ENCODE measurements around the gene TARS3. TPM values are rescaled to one million over a fixed set of nuclear protein-coding genes. Genes with fewer than 3 reads are reported as not detected.

Gene TARS3
- total and polyA plus RNA-seq, 2 experiments from 2014 or later = 9.7 to 28.5 TPM

DNA sequence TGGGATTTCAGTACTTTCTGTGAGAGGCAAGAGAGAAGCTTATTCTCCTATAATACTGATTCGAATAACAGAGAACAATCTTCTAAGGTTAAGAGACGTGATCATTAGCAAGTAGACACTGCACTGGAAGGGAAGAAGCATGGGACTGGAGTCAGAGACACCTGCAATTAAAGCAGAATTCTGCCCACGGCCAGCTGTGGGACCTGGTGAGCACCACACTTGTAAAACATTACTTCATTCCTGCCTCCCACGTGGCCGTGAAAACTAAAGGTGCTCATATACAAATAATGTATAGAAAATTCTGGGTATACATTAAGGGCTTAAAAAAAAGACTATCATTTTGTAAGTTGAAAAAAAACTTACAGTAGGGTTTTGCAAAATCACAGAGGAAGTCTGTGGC, 74.1 kb downstream of the TARS3 start:
- 78% methylated on average over 5 of the region's 5 CpGs for WGBS (ENCODE audit: low lambda C conversion rate, missing lambda C conversion rate)

GRCh38 chr15:101648356-101648755, 75.9 kb downstream of the TARS3 start:
- DNase-seq (ENCODE audit: low spot score) = no peak
- Histone ChIP-seq H3K36me3 (replicated peaks; ENCODE audit: insufficient read depth, low read depth) (peaks cover 3% of the 10 kb centered on the region), H3K79me2 (peaks cover 55% of the 10 kb centered on the region), H4K20me1 (ENCODE audit: insufficient read depth, poor library complexity, severe bottlenecking) (no peaks in the 10 kb centered on the region), H3K4me2 (no peak overlapping the region), H3K4me3 (no peak overlapping the region), H3K9me2 (replicated peaks; ENCODE audit: insufficient read depth) (no peaks in the 10 kb centered on the region), H3K9me3 (ENCODE audit: low read depth) (no peaks in the 10 kb centered on the region), H3K27me3 (no peaks in the 10 kb centered on the region), H2AFZ (no peak overlapping the region), H3K27ac (no peak overlapping the region), H3K4me1 (ENCODE audit: insufficient read depth) (peaks cover 17% of the 10 kb centered on the region)
- 95% methylated on average over 6 of the region's 6 CpGs for WGBS (ENCODE audit: low lambda C conversion rate, missing lambda C conversion rate)
- TF ChIP-seq, protein P1, sequence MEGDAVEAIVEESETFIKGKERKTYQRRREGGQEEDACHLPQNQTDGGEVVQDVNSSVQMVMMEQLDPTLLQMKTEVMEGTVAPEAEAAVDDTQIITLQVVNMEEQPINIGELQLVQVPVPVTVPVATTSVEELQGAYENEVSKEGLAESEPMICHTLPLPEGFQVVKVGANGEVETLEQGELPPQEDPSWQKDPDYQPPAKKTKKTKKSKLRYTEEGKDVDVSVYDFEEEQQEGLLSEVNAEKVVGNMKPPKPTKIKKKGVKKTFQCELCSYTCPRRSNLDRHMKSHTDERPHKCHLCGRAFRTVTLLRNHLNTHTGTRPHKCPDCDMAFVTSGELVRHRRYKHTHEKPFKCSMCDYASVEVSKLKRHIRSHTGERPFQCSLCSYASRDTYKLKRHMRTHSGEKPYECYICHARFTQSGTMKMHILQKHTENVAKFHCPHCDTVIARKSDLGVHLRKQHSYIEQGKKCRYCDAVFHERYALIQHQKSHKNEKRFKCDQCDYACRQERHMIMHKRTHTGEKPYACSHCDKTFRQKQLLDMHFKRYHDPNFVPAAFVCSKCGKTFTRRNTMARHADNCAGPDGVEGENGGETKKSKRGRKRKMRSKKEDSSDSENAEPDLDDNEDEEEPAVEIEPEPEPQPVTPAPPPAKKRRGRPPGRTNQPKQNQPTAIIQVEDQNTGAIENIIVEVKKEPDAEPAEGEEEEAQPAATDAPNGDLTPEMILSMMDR (IDR thresholded peaks at IDR 0.05; ENCODE audit: poor library complexity) = no peak
- TF ChIP-seq EZH2phosphoT487 (IDR thresholded peaks at IDR 0.05; ENCODE audit: low read depth, severe bottlenecking, unreplicated experiment) = no peak

More for the DNA sequence above, 74.1 kb downstream of the TARS3 start:
- Histone ChIP-seq H3K27me3 (no peaks in the 10 kb centered on the region), H3K79me2 (peaks cover 55% of the 10 kb centered on the region), H3K4me1 (ENCODE audit: insufficient read depth) (peaks cover 17% of the 10 kb centered on the region), H3K9me3 (ENCODE audit: low read depth) (no peaks in the 10 kb centered on the region), H2AFZ (no peak overlapping the region), H3K9me2 (replicated peaks; ENCODE audit: insufficient read depth) (no peaks in the 10 kb centered on the region), H3K4me3 (no peak overlapping the region), H3K4me2 (peak overlapping the region; percentile 83), H4K20me1 (ENCODE audit: insufficient read depth, poor library complexity, severe bottlenecking) (no peaks in the 10 kb centered on the region), H3K36me3 (replicated peaks; ENCODE audit: insufficient read depth, low read depth) (peaks cover 3% of the 10 kb centered on the region), H3K27ac (no peak overlapping the region)
- no peak for DNase-seq (ENCODE audit: low spot score)
- TF ChIP-seq, protein P1 (IDR thresholded peaks at IDR 0.05; ENCODE audit: poor library complexity) = no peak
- TF ChIP-seq EZH2phosphoT487 (IDR thresholded peaks at IDR 0.05; ENCODE audit: low read depth, severe bottlenecking, unreplicated experiment) (no peak), EZH2 (IDR thresholded peaks at IDR 0.05; ENCODE audit: borderline replicate concordance) (no peak)

DNA sequence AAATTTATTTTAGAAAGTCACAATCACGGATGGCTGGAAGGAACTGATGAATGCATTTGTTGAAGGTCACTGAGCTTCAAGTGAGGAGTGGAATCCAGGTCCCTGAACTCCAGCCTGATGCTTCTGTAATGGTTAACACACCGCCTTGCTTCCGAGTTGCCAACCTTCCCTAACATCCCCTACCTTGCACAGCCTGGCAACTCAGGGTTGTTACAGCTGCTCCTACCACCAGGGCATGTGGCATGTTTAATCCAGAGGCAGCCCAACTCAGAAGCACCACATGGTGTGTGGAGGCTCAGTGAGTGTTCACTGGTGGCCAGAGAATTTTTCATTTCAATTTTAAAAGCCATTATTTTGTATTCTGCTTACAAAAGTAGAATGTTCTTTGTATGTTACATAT, 77.0 kb downstream of the TARS3 start:
- no peaks in the 10 kb centered on the region for H3K9me3 ChIP-seq (ENCODE audit: low read depth)
- H2AFZ ChIP-seq = no peak overlapping the region
- H3K27me3 ChIP-seq = no peaks in the 10 kb centered on the region
- no peak for TF ChIP-seq EZH2 (IDR thresholded peaks at IDR 0.05; ENCODE audit: borderline replicate concordance)
- no peak for TF ChIP-seq EZH2phosphoT487 (IDR thresholded peaks at IDR 0.05; ENCODE audit: low read depth, severe bottlenecking, unreplicated experiment)
- TF ChIP-seq, protein P1 (IDR thresholded peaks at IDR 0.05; ENCODE audit: poor library complexity) = no peak
- no peak overlapping the region for H3K4me3 ChIP-seq
- DNase-seq (ENCODE audit: low spot score) = no peak
- peaks cover 3% of the 10 kb centered on the region for H3K36me3 ChIP-seq (replicated peaks; ENCODE audit: insufficient read depth, low read depth)
- H3K79me2 ChIP-seq = peaks cover 51% of the 10 kb centered on the region
- H3K4me1 ChIP-seq (ENCODE audit: insufficient read depth) = peaks cover 12% of the 10 kb centered on the region
- no peak overlapping the region for H3K27ac ChIP-seq
- WGBS (ENCODE audit: low lambda C conversion rate, missing lambda C conversion rate) = 91% methylated on average over 3 of the region's 3 CpGs
- no peaks in the 10 kb centered on the region for H4K20me1 ChIP-seq (ENCODE audit: insufficient read depth, poor library complexity, severe bottlenecking)
- H3K4me2 ChIP-seq = no peak overlapping the region
- H3K9me2 ChIP-seq (replicated peaks; ENCODE audit: insufficient read depth) = no peaks in the 10 kb centered on the region

DNA sequence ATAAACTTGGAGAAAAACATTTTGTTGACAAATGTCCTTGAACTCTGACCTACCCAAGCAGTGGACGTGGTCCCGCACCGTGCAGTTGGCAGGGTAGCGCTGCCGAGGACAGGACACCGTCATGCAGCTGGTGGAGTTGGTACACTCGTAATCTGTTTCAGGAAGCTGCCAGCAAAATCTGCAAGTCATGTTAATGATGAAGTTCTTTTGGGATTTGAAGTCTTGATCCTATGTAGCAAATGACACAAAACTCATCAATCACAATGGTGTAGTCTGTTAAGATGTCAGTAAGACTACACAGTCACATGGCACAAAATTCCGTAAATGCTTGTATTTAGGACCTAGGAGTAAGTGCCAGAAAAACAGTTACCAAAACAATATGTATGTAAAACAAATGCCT, 77.6 kb downstream of the TARS3 start:
- H3K79me2 ChIP-seq = peaks cover 51% of the 10 kb centered on the region
- WGBS (ENCODE audit: low lambda C conversion rate, missing lambda C conversion rate) = 94% methylated on average over 8 of the region's 8 CpGs
- H3K4me3 ChIP-seq = no peak overlapping the region

More for the DNA sequence above, 77.6 kb downstream of the TARS3 start:
- no peak overlapping the region for H3K27ac ChIP-seq
- no peaks in the 10 kb centered on the region for H3K9me3 ChIP-seq (ENCODE audit: low read depth)
- TF ChIP-seq EZH2phosphoT487 (IDR thresholded peaks at IDR 0.05; ENCODE audit: low read depth, severe bottlenecking, unreplicated experiment) (no peak), EZH2 (IDR thresholded peaks at IDR 0.05; ENCODE audit: borderline replicate concordance) (no peak)
- TF ChIP-seq, protein P1 (IDR thresholded peaks at IDR 0.05; ENCODE audit: poor library complexity) = no peak
- H2AFZ ChIP-seq = no peak overlapping the region
- H3K4me1 ChIP-seq (ENCODE audit: insufficient read depth) = peaks cover 12% of the 10 kb centered on the region
- no peaks in the 10 kb centered on the region for H4K20me1 ChIP-seq (ENCODE audit: insufficient read depth, poor library complexity, severe bottlenecking)
- H3K27me3 ChIP-seq = no peaks in the 10 kb centered on the region
- DNase-seq (ENCODE audit: low spot score) = no peak
- H3K36me3 ChIP-seq (replicated peaks; ENCODE audit: insufficient read depth, low read depth) = peaks cover 3% of the 10 kb centered on the region
- H3K4me2 ChIP-seq = no peak overlapping the region
- H3K9me2 ChIP-seq (replicated peaks; ENCODE audit: insufficient read depth) = no peaks in the 10 kb centered on the region

Measured in hepatocyte (in vitro differentiated cells).